Right kidney (tissue), 1 donor: ENCODE measurements around the gene DMTF1.
A peak's percentile ranks its signal among the peaks of the same experiment; 100 is the strongest.
"Not testable (repeated sequence)": the region's sequence is repeated elsewhere in the genome, so short reads cannot be mapped to it uniquely, and the experiment has no call there.

Experiments used
- DNase-seq: peaks from one replicate; pipeline ENCODE4 v3.0.0-alpha.2; 2016

Gene DMTF1

DNA sequence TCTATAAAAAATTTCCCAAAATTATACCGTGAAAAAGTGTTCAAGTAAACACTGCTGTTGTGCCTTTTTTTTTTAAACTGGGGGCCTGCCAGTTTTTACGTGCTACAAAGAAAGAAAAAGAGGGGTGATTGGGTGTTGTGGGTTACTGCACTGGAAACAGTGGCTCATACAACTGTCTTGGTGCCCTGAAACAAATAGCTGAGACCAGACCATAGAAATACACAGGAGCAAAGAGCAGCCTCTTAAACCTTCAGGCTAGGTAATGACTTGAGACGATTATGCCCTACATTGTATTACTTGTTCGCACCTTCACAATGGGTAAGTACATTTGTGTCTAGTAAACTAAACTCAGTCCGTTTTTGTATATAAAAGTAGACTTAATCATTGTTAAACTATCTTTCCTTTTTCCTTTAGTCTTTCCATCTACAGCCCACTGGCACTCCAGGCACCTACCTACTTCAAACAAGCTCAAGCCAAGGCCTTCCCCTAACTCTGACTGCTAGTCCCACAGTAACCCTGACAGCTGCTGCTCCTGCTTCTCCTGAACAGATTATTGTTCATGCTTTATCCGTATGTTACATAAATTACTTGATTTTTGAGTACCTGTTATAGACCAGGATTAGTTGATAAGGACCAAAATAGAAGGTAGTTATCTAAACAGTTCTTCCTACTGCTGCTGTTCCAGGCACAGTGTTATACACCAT, 40.7 kb downstream of the DMTF1 start:
- no peak for DNase-seq

- no peak for DNase-seq
Observed at GRCh38 chr7:87193912-87194311, 41.7 kb downstream of the DMTF1 start.

GRCh38 chr7:87199241-87199640, 47.0 kb downstream of the DMTF1 start:
- no peak for DNase-seq

DNA sequence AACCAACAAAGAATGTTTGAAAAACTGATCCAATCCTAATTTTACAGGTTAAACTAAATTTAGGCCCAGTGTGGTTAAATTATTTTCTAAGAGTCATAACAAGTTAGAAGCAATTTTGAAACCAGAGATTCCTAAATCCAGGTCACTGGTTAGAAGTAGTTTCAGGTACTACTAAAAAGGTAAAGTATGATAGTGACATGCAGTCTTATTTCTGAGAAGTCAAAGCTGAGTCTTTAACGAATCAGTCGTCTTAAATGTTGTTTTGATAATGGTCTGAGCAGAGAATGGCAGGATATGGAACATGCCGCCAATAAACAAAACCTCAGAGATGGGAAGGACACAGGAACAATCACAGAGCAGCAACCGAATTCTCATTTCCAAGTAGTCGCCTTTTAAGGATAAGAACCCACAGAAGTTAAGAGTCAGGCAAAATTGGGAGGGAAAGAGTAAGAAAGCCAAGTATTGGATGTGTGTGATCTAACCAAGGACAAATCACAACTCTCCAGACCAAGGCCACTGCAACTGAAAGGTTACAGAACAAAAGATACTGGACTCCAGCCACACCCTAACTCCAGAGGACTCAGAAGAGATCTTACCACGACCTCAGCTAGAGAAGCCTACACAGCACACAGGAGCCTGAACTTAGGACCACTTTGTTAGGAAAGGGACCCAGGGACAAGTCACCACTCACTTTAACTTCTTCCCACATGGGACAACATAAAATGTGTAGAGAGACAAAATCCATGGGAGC, 47.6 kb downstream of the DMTF1 start:
- no peak for DNase-seq

DNA sequence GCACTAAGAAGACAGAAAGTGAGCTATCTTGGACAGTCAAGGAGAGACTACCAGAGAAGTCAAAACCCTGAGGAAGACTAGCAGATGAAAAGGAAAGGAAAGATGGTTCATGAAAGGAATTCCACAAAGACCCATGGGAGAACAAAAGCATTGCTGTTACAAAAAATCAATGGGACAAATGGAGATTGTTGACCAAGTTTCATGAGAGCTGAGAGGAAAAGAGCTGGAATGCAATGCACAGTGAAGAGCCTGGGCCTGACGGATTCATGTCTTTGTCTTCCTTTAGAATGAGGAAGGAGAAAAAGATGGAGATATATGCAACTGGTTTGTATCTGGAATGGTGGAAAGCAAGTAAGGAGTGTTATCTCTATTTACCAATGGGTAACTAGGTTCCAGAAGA, 50.0 kb downstream of the DMTF1 start:
- no peak for DNase-seq

- no peak for DNase-seq
Observed at GRCh38 chr7:87202705-87203104, 50.5 kb downstream of the DMTF1 start.

DNA sequence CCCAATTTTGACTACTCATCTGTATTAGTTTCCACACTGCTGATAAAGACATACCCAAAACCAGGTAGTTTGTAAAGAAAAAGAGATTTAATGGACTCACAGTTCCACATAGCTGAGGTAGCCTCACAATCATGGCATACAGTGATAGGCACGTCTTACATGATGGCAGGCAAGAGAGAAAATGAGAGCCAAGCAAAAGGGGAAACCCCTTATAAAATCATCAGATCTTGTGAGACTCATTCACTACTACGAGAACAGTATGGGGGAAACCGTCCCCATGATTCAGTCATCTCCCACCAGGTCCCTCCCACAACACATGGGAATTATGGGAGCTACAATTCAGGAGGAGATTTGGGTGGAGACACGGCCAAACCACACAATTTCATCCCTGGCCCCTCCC, 51.7 kb downstream of the DMTF1 start:
- not testable (repeated sequence) for DNase-seq

GRCh38 chr7:87204933-87205332, 52.7 kb downstream of the DMTF1 start:
- no peak for DNase-seq

DNA sequence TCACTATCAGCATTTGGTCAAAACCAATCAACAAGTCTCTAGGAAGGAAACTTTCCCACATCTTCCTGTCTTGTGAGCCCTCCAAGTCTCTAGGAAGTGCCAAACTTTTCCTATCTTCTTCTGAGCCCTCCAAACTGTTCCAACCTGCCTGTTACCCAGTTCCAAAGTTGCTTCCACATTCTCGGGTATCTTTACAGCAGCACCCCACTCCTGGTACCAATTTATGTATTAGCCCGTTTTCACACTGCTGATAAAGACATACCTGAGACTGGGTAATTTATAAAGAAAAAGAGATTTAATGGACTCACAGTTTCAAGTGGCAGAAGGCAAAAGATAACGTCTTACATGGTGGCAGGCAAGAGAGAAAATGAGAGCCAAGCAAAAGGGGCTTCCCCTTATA, 53.4 kb downstream of the DMTF1 start:
- DNase-seq: not testable (repeated sequence)

- DNase-seq: no peak
Observed at GRCh38 chr7:87206361-87206760, 54.1 kb downstream of the DMTF1 start.

- DNase-seq: no peak
Observed at GRCh38 chr7:87209295-87209924, 57.2 kb downstream of the DMTF1 start.

DNA sequence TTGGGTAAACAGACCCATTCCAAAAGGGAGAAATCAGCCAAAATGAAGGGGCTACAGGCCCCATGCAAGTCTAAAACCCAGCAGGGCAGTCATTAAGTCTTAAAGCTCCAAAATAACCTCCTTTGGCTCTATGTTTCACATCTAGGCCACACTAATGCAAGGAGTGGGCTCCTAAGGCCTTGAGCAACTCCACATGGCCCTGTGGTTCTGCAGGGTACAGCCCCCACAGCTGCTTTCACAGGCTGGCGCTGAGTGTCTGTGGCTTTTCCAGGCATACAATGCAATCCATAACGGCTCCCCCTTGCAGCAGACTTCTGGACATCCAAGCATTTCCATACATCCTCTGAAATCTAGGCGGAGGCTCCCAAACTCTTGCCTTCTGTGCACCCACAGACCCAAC, 58.3 kb downstream of the DMTF1 start:
- no peak for DNase-seq

- no peak for DNase-seq
Observed at GRCh38 chr7:87212498-87212897, 60.2 kb downstream of the DMTF1 start.

- no peak for DNase-seq
Observed at GRCh38 chr7:87213252-87213651, 61.0 kb downstream of the DMTF1 start.

GRCh38 chr7:87213811-87214210, 61.6 kb downstream of the DMTF1 start:
- DNase-seq: no peak

DNA sequence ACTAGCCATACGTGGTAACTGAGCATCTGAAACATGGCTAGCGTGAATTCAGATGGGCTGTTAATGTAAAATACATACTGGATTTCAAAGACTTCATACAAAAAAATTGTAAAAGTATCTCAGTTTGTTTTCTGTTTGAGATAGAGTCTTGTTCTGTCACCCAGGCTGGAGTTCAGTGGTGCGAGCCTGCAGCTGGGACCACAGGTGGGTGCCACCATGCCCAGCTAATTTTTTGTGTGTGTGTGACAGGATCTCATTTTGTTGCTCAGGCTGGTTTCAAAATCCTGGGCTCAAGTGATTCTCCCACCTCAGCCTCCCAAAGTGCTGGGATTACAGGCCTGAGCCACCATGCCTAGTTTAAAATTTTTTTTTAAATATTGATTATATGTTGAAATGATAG, 62.8 kb downstream of the DMTF1 start:
- DNase-seq: no peak

- DNase-seq: no peak
Observed at GRCh38 chr7:87216701-87217508, 64.7 kb downstream of the DMTF1 start.

GRCh38 chr7:87217983-87218653, 65.9 kb downstream of the DMTF1 start:
- no peak for DNase-seq

GRCh38 chr7:87218796-87219544, 66.7 kb downstream of the DMTF1 start:
- no peak for DNase-seq

- DNase-seq: peak; percentile 84
Observed at GRCh38 chr7:87219545-87220025, 67.3 kb downstream of the DMTF1 start, which contains the start of gene TMEM243. Gene TMEM243, minus strand, starts transcription at chr7:87219732. Its CDS starts 229 bp downstream, at chr7:87219503.
